Keratinocyte (primary cell): Measurements from ENCODE around the gene RYR1.
A peak's percentile ranks its signal among the peaks of the same experiment; 100 is the strongest.

ENCODE experiments used
- CTCF ChIP-seq, 3 experiments: IDR thresholded peaks in 1 of 3; conservative IDR thresholded peaks in 1 of 3; optimal IDR thresholded peaks in 1 of 3; 2 replicates in 2 of 3; 3 replicates in 1 of 3; pipeline versions ENCODE3 to v1.5.1; 2011; ENCODE audit warnings: low read length in 3 of 3, mild to moderate bottlenecking in 3 of 3, moderate library complexity in 2 of 3, control low read depth in 1 of 3, inconsistent platforms in 1 of 3; ENCODE audit not compliant: insufficient read depth in 2 of 3; ENCODE audit errors: extremely low read depth in 1 of 3
- EZH2 ChIP-seq: IDR thresholded peaks from one replicate; pipeline ENCODE4 v1.6.1; 2012; ENCODE audit warnings: inconsistent platforms, mild to moderate bottlenecking, low read length, moderate library complexity

DNA sequence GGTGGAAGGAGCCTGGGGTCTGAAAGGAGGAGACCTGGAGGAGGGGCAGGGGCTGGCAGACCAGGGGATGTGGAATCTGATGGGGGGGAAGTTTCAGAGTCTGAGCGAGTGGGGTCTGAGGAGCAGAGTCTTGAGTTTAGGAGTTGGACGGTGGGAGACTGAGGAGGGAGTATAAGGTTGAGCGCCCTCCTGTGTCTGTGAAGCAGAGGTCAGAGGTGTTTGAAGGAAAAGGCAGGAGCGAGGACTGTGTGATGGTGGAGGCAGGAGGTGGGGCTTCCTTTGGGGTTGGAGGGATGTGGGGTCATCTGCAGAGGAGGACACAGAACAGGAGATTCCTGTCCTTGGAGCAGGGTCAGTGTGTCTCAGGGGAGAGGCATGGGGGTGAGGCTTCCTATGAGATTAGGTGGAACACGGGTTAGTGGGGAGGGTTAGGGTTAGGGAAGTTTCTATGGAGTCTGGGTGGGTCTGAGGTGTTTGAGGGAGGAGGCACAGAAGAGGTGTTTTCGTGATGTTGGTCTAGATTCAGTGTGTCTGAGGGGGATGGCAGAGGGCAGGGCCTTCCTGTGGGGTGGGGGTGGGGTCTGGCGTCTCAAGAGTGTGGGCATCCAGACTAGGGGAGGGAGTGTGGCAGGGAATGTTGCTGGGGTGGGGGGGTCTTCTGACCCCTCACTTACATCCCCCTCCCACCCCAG lies 8.3 kb downstream of the RYR1 start:
- TF ChIP-seq CTCF (optimal IDR thresholded peaks at IDR 0.05 in 1 of 3, IDR thresholded peaks at IDR 0.05 in 1 of 3, conservative IDR thresholded peaks at IDR 0.05 in 1 of 3; ENCODE audit: extremely low read depth in 1 of 3, insufficient read depth in 2 of 3, low read length in 3 of 3) = peak in 1 of 3 experiments; percentile 41
- TF ChIP-seq EZH2 = no peak
